HG03159 (cell line): ENCODE results near the gene ACOT7.

ENCODE experiments used
- ATAC-seq: cut with Tn5 transposase; IDR thresholded peaks from one replicate; pipeline ENCODE4 v1.9.1; 2021; ENCODE audit warnings: mild to moderate bottlenecking, moderate library complexity; ENCODE audit not compliant: unreplicated experiment

ACOT7 gene

GRCh38 chr1:6256645-6257044, 136.9 kb downstream of the ACOT7 start:
- ATAC-seq, result no peak

DNA sequence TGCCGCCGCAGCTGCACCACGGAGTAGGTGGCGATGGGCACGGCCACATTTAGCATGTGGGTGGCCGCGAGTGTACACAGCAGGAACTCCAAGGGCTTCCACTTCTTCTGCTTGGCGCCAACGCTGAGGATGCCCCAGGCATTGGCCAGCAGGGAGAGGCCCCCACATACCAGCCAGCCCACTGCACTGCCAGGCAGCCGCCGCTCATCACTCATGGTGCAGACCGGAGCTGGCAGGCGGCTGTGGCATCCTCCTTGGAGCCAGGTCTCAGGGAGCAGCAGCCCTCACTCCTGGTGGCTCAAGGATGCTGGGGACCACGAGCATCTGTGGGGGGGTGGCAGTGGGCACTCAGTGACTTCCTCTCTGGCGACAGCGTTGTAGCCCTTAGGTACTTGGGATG, 138.9 kb downstream of the ACOT7 start:
- ATAC-seq, result no peak

- no peak for ATAC-seq
These were observed 140.2 kb downstream of the ACOT7 start for GRCh38 chr1:6253380-6253779.

GRCh38 chr1:6252374-6252710, 141.2 kb downstream of the ACOT7 start:
- no peak for ATAC-seq

- ATAC-seq, result no peak
These were observed 141.7 kb downstream of the ACOT7 start for GRCh38 chr1:6251681-6252373.

DNA sequence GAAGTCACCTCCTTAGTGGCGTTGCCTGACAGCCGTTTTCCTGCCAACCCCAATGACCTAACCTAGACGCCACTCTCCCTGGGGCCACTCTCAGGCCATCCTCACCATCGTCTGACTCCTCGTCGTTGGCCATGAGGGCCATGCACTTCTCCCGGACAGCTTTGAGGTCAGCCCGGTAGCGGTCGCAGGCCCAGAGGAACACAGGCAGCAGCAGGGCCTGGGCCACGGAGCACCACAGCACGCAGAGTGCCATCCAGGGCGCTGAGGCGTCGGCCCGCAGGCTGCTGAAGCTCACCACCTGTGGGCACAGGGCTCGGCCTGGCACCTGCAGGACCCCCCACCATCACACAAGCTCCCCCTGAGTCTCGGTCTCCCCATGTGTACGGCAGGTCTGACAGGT, 142.3 kb downstream of the ACOT7 start:
- ATAC-seq, result no peak

DNA sequence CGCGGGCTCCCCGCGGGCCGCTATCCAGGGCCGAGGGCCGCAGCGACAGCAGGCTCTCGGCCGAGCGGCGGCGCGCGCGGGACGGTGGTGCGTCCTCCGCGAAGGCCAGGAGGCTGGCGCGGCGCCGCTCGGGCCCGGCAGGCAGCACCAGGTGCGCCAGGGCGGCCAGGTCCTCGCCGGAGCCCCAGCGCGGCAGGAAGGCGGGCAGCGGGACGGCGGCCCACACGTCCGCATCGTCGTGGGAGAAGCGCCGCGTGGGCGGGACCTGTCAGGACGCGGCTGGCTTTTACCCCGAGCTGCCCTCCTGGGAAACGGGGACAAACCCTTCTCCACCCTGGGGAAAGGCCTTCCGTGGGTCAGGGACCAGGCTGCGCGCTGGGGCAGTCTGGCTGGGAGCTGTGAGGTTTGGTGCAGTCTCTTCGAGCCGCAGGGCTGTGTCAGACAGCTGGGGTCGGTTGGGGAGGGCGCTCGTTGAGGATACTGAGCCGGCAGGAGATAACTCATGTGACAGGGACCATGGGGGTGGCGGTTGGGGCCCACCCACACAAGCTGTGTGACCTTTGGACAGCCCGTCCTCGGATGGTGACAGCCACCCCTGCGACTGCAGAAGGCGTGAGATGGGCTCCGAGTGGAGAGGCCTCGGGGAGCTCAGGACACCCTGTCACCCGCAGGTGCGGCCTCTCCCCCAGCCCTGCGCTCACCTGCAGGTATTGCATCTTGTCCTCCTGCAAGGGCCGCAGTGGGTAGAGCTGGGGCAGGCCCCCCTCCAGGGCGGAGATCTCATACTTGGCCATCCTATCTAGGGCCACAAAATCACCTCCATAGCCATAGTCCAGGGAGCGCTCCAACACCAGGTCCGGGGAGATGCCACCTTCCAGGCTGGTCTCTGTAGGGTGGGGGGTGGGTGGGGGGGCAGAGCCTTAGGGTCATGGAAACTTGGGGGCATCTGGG, 143.6 kb downstream of the ACOT7 start:
- ATAC-seq, result no peak

- no peak for ATAC-seq
These were observed 144.4 kb downstream of the ACOT7 start for GRCh38 chr1:6248932-6249738.

GRCh38 chr1:6248161-6248776, 145.3 kb downstream of the ACOT7 start:
- no peak for ATAC-seq

GRCh38 chr1:6247651-6248050, 145.9 kb downstream of the ACOT7 start:
- no peak for ATAC-seq

DNA sequence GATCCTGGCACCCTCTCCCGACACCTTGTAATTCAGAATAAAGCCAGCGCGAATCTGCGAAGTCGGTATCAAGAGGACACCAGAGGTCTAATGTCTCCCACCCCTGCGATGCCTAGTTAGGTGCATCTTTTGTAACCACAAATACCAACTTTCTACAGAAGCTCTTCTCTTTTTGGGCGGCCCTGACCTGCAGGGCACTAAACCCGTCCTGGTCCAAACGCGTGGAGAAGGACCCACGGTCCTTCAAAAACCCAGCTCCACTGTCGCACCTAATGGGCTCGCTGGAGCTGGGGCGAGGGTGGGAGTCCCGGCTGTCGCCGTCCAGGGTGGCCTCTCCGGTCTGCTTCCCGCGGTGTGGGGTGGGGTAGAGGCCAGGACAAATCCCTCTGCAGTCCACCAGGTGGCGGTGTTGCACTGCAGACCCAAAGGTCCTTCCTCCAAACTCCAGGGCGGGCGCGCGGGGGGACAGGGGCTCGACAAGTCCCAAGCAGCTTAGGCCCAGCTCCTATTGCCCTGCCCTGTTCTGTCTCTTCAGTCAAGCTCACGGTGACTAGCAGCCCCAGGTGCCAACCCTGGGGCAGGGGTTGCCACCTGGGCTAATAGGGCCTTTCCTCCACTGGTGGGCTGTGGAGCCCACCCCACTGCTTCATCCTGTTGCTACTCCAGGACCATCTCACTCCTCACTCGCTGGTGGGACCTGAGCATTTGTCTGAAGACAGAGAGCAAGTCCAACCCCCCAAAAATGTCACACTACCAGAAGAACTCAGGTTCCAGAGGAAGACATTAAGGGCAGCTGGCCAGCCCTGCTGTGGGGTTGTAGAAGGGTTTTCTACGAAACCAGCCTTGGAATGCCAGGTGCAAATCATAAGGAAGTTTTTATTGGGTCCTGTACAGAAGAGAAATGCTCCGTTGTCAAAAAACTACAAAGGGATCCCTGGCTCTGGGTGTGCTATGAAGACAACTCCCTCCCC, 146.8 kb downstream of the ACOT7 start:
- ATAC-seq, result no peak

- ATAC-seq, result no peak
These were observed 147.6 kb downstream of the ACOT7 start for GRCh38 chr1:6245869-6246496.

GRCh38 chr1:6245086-6245868, 148.3 kb downstream of the ACOT7 start:
- no peak for ATAC-seq

- ATAC-seq, result no peak
These were observed 149.0 kb downstream of the ACOT7 start for GRCh38 chr1:6244401-6245049.

- ATAC-seq, result no peak
These were observed 149.6 kb downstream of the ACOT7 start, which contains the start of gene HES3 for GRCh38 chr1:6243993-6244392. Gene HES3 (plus strand): TSS chr1:6244179. CDS start chr1:6244366, 187 bp downstream.

GRCh38 chr1:6243053-6243834, 150.3 kb downstream of the ACOT7 start:
- ATAC-seq, result no peak
